Activated T-cell treated with anti-CD3 and anti-CD28 coated beads, Interleukin-2, amount 50 U/mL, for 72 hours (primary cell): Measurements from ENCODE around the gene CST11. TPM values are rescaled to one million over a fixed set of nuclear protein-coding genes. Genes with fewer than 3 reads are reported as not detected.
A peak's percentile ranks its signal among the peaks of the same experiment; 100 is the strongest.

Source experiments
- ATAC-seq, 2 donors: fragments of 150-1000 bp; cut with Tn5 transposase; replicated peaks in 1 of 2; 2 replicates each; pipeline ENCODE4 v1.10.0; 2021; ENCODE audit warnings: moderate library complexity in 2 of 2, mild to moderate bottlenecking in 1 of 2
- DNase-seq, 2 donors: peaks; one replicate each; pipeline ENCODE4 v3.0.0; 2021 to 2022; ENCODE audit warnings: mixed read lengths in 1 of 2
- H3K27ac Mint-ChIP-seq: one replicate; pipeline ENCODE4 v1.8.0; 2022; ENCODE audit warnings: mild to moderate bottlenecking, moderate library complexity, mixed read lengths
- H3K27me3 Mint-ChIP-seq: one replicate; pipeline ENCODE4 v1.8.0; 2022; ENCODE audit warnings: low read depth, mixed read lengths
- H3K36me3 Mint-ChIP-seq, 2 donors: one replicate each; pipeline ENCODE4 v1.8.0; 2022; ENCODE audit warnings: mixed read lengths in 2 of 2, mild to moderate bottlenecking in 1 of 2; ENCODE audit not compliant: insufficient read depth in 2 of 2
- H3K4me1 Mint-ChIP-seq: one replicate; pipeline ENCODE4 v1.8.0; 2022; ENCODE audit warnings: low read depth, mixed read lengths
- H3K4me3 Mint-ChIP-seq, 2 donors: one replicate each; pipeline ENCODE4 v1.8.0; 2022; ENCODE audit warnings: mild to moderate bottlenecking in 2 of 2, mixed read lengths in 2 of 2, moderate library complexity in 2 of 2
- H3K9me3 Mint-ChIP-seq, 2 donors: one replicate each; pipeline ENCODE4 v1.8.0; 2022; ENCODE audit warnings: mixed read lengths in 2 of 2
- total RNA-seq, 2 donors: library from RNA; stranded (reverse); gene quantifications; one replicate each; pipeline ENCODE4 v1.2.3, GENCODE V29; 2022

CST11 gene
- not detected for total RNA-seq

- DNase-seq (no peak), ATAC-seq (no peak)
- no peak within 1 kb of the TSS for H3K27ac Mint-ChIP-seq
- no peaks in the 10 kb centered on the region for H3K9me3 Mint-ChIP-seq
- peaks cover 24% of the 10 kb centered on the region for H3K4me1 Mint-ChIP-seq
- H3K27me3 Mint-ChIP-seq, result peaks cover 8% of the 10 kb centered on the region
- H3K36me3 Mint-ChIP-seq, result no peaks in the 10 kb centered on the region
- no peak within 1 kb of the TSS for H3K4me3 Mint-ChIP-seq
Observed at GRCh38 chr20:23452776-23453175, at the start of gene CST11. Gene CST11, minus strand, starts transcription at chr20:23452876. Its CDS starts 65 bp downstream, at chr20:23452811.

GRCh38 chr20:23501926-23502325 lies 49.2 kb upstream of the CST11 start:
- H3K4me1 Mint-ChIP-seq, result peaks cover 17% of the 10 kb centered on the region
- H3K4me3 Mint-ChIP-seq, result no peak overlapping the region
- no peak overlapping the region for H3K27ac Mint-ChIP-seq
- DNase-seq (no peak), ATAC-seq (no peak)
- H3K9me3 Mint-ChIP-seq, result peaks cover 3% of the 10 kb centered on the region in 2 donors
- H3K36me3 Mint-ChIP-seq, result peaks cover under 1 to 4% of the 10 kb centered on the region in 2 donors
- H3K27me3 Mint-ChIP-seq, result peaks cover 61% of the 10 kb centered on the region

GRCh38 chr20:23497536-23497935 lies 44.9 kb upstream of the CST11 start:
- H3K9me3 Mint-ChIP-seq, result peaks cover 5 to 9% of the 10 kb centered on the region in 2 donors
- ATAC-seq (peak; percentile 96 to 97), DNase-seq (peak; percentile 25 to 59)
- no peak overlapping the region for H3K27ac Mint-ChIP-seq
- peak overlapping the region in 1 of 2 donors; percentile 9 for H3K4me3 Mint-ChIP-seq
- peaks cover 4 to 7% of the 10 kb centered on the region in 2 donors for H3K36me3 Mint-ChIP-seq
- peaks cover 58% of the 10 kb centered on the region for H3K27me3 Mint-ChIP-seq
- peaks cover 23% of the 10 kb centered on the region for H3K4me1 Mint-ChIP-seq

- Mint-ChIP-seq H3K4me3 (no peak overlapping the region), H3K27ac (no peak overlapping the region), H3K4me1 (peaks cover 29% of the 10 kb centered on the region), H3K9me3 (peaks cover 5 to 9% of the 10 kb centered on the region in 2 donors), H3K36me3 (peaks cover 3 to 9% of the 10 kb centered on the region in 2 donors), H3K27me3 (peaks cover 33% of the 10 kb centered on the region)
- DNase-seq (no peak), ATAC-seq (no peak)
Observed at GRCh38 chr20:23493172-23493772, 40.6 kb upstream of the CST11 start.

- peak; percentile 23 to 43 for ATAC-seq
- no peak overlapping the region for H3K4me3 Mint-ChIP-seq
- peaks cover 26% of the 10 kb centered on the region for H3K27me3 Mint-ChIP-seq
- H3K36me3 Mint-ChIP-seq, result peaks cover 0 to 9% of the 10 kb centered on the region in 2 donors
- peaks cover 20% of the 10 kb centered on the region for H3K4me1 Mint-ChIP-seq
- H3K27ac Mint-ChIP-seq, result no peak overlapping the region
- H3K9me3 Mint-ChIP-seq, result peaks cover 2 to 6% of the 10 kb centered on the region in 2 donors
- no peak for DNase-seq
Observed at GRCh38 chr20:23492292-23492691, 39.6 kb upstream of the CST11 start.

- H3K27me3 Mint-ChIP-seq, result peaks cover 22% of the 10 kb centered on the region
- DNase-seq (no peak), ATAC-seq (peak in 1 of 2 donors; percentile 46)
- no peak within 1 kb of the TSS for H3K4me3 Mint-ChIP-seq
- H3K4me1 Mint-ChIP-seq, result peaks cover 18% of the 10 kb centered on the region
- H3K9me3 Mint-ChIP-seq, result no peaks in the 10 kb centered on the region
- H3K27ac Mint-ChIP-seq, result no peak within 1 kb of the TSS
- peaks cover 0 to 4% of the 10 kb centered on the region in 2 donors for H3K36me3 Mint-ChIP-seq
Observed at GRCh38 chr20:23490817-23491216, 38.1 kb upstream of the CST11 start, which contains the start of gene CST8. Gene CST8, plus strand, starts transcription at chr20:23491117. Its CDS starts 551 bp downstream, at chr20:23491668.

GRCh38 chr20:23488996-23489395 lies 36.3 kb upstream of the CST11 start:
- Mint-ChIP-seq H3K4me3 (no peak overlapping the region), H3K27me3 (peaks cover 18% of the 10 kb centered on the region), H3K9me3 (no peaks in the 10 kb centered on the region), H3K36me3 (peaks cover 0 to 2% of the 10 kb centered on the region in 2 donors), H3K4me1 (peaks cover 18% of the 10 kb centered on the region), H3K27ac (no peak overlapping the region)
- ATAC-seq, result no peak
- DNase-seq, result no peak

- Mint-ChIP-seq H3K36me3 (peaks cover 0 to 2% of the 10 kb centered on the region in 2 donors), H3K4me1 (peaks cover 18% of the 10 kb centered on the region), H3K27ac (no peak overlapping the region), H3K27me3 (peaks cover 18% of the 10 kb centered on the region), H3K4me3 (no peak overlapping the region), H3K9me3 (no peaks in the 10 kb centered on the region)
- DNase-seq, result no peak
- ATAC-seq, result no peak
Observed at GRCh38 chr20:23488470-23488869, 35.8 kb upstream of the CST11 start.

- DNase-seq (no peak), ATAC-seq (no peak)
- Mint-ChIP-seq H3K27me3 (peaks cover 21% of the 10 kb centered on the region), H3K4me1 (no peaks in the 10 kb centered on the region), H3K9me3 (peaks cover 0 to 2% of the 10 kb centered on the region in 2 donors), H3K36me3 (peaks cover 0 to 2% of the 10 kb centered on the region in 2 donors), H3K27ac (no peak overlapping the region), H3K4me3 (no peak overlapping the region)
Observed at GRCh38 chr20:23484081-23484480, 31.4 kb upstream of the CST11 start.

- Mint-ChIP-seq H3K4me1 (no peaks in the 10 kb centered on the region), H3K4me3 (no peak overlapping the region), H3K27ac (no peak overlapping the region), H3K36me3 (no peaks in the 10 kb centered on the region), H3K27me3 (peaks cover 21% of the 10 kb centered on the region), H3K9me3 (peaks cover 0 to 2% of the 10 kb centered on the region in 2 donors)
- no peak for DNase-seq
- no peak for ATAC-seq
Observed at GRCh38 chr20:23482138-23482537, 29.5 kb upstream of the CST11 start.

GRCh38 chr20:23479043-23479442 lies 26.4 kb upstream of the CST11 start:
- DNase-seq (no peak), ATAC-seq (no peak)
- Mint-ChIP-seq H3K4me1 (no peaks in the 10 kb centered on the region), H3K27ac (no peak overlapping the region), H3K36me3 (no peaks in the 10 kb centered on the region), H3K4me3 (no peak overlapping the region), H3K9me3 (peaks cover 0 to 2% of the 10 kb centered on the region in 2 donors), H3K27me3 (peaks cover 16% of the 10 kb centered on the region)

- Mint-ChIP-seq H3K36me3 (no peaks in the 10 kb centered on the region), H3K4me3 (no peak overlapping the region), H3K27me3 (peaks cover 20% of the 10 kb centered on the region), H3K27ac (no peak overlapping the region), H3K4me1 (no peaks in the 10 kb centered on the region), H3K9me3 (peaks cover 0 to 2% of the 10 kb centered on the region in 2 donors)
- no peak for ATAC-seq
- no peak for DNase-seq
Observed at GRCh38 chr20:23477223-23477622, 24.5 kb upstream of the CST11 start.

- DNase-seq (no peak), ATAC-seq (no peak)
- H3K9me3 Mint-ChIP-seq, result peaks cover 0 to 2% of the 10 kb centered on the region in 2 donors
- H3K4me1 Mint-ChIP-seq, result no peaks in the 10 kb centered on the region
- no peak overlapping the region for H3K27ac Mint-ChIP-seq
- peaks cover 16% of the 10 kb centered on the region for H3K27me3 Mint-ChIP-seq
- no peaks in the 10 kb centered on the region for H3K36me3 Mint-ChIP-seq
- no peak overlapping the region for H3K4me3 Mint-ChIP-seq
Observed at GRCh38 chr20:23476015-23476754, 23.5 kb upstream of the CST11 start.
